K562 (cell line): ENCODE measurements around the gene SLC30A7.

ENCODE experiments used
- BDP1 ChIP-seq: IDR thresholded peaks from 3 replicates; pipeline ENCODE4 v1.6.1; 2011; ENCODE audit not compliant: insufficient read length, insufficient read depth
- FOXM1 ChIP-seq, 2 experiments: fragments of 450-650 bp in 1 of 2; sonication (generic) in 1 of 2; formaldehyde crosslinking in 1 of 2; IDR thresholded peaks; 2 replicates each; pipeline versions ENCODE4 v1.6.1 to v1.9.0; 2017 to 2022; ENCODE audit warnings: low read depth in 2 of 2, mild to moderate bottlenecking in 2 of 2, missing genetic modification reagents in 1 of 2, moderate library complexity in 1 of 2
- GABPA ChIP-seq: fragments of 200-800 bp; sonication (Bioruptor generic); conservative IDR thresholded peaks from 2 replicates; pipeline ENCODE4 v1.6.1; 2016; ENCODE audit warnings: low read depth, missing genetic modification characterization, missing compliant biosample characterization
- TAF15 ChIP-seq: fragments of 200-400 bp; formaldehyde crosslinking; IDR thresholded peaks from 2 replicates; pipeline ENCODE4 v1.6.1; 2017; ENCODE audit warnings: mild to moderate bottlenecking, low read depth, low read length, moderate library complexity
- ZNF23 ChIP-seq: fragments of 250-450 bp; sonication (Bioruptor Pico); IDR thresholded peaks from 2 replicates; pipeline ENCODE4 v1.4.0; 2020; ENCODE audit warnings: mild to moderate bottlenecking
- ZNF282 ChIP-seq: sonication (generic); formaldehyde crosslinking; IDR thresholded peaks from 2 replicates; pipeline ENCODE4 v1.8.1; 2023; ENCODE audit warnings: missing genetic modification reagents
- TF ChIP-seq, protein P1 (sequence below), 2 experiments: fragments of 450-650 bp in 1 of 2; sonication (generic) in 1 of 2; formaldehyde crosslinking in 1 of 2; IDR thresholded peaks in 1 of 2; conservative IDR thresholded peaks in 1 of 2; 2 replicates each; pipeline versions ENCODE4 v1.6.1 to v1.8.1; 2016 to 2023; ENCODE audit warnings: mild to moderate bottlenecking in 2 of 2, moderate library complexity in 2 of 2, inconsistent platforms in 1 of 2, missing genetic modification reagents in 1 of 2
- TF ChIP-seq, protein P2 (sequence below): fragments of 450-650 bp; IDR thresholded peaks from 2 replicates; pipeline ENCODE4 v1.6.1; 2017; ENCODE audit warnings: antibody characterized with exemption, mild to moderate bottlenecking
- TF ChIP-seq, protein P3 (sequence below), 3 experiments: IDR thresholded peaks in 2 of 3; conservative IDR thresholded peaks in 1 of 3; 2 replicates each; pipeline ENCODE4 v1.5.1; 2011 to 2012; ENCODE audit warnings: low read length in 3 of 3, mild to moderate bottlenecking in 3 of 3, control low read depth in 2 of 3, improper control_type of control experiment in 1 of 3, inconsistent platforms in 1 of 3, low read depth in 1 of 3, mixed read lengths in 1 of 3, moderate library complexity in 1 of 3; ENCODE audit not compliant: insufficient read depth in 2 of 3
- TF ChIP-seq, protein P4 (sequence below), 3 experiments: fragments of 200-800 bp in 1 of 3; sonication (Bioruptor generic) in 1 of 3; sonication (generic) in 1 of 3; formaldehyde crosslinking in 1 of 3; IDR thresholded peaks; 2 replicates each; pipeline versions ENCODE4 v1.6.1 to v1.8.0; 2016 to 2022; ENCODE audit warnings: mild to moderate bottlenecking in 2 of 3, missing compliant biosample characterization in 2 of 3, missing genetic modification characterization in 2 of 3, missing genetic modification reagents in 1 of 3

DNA sequence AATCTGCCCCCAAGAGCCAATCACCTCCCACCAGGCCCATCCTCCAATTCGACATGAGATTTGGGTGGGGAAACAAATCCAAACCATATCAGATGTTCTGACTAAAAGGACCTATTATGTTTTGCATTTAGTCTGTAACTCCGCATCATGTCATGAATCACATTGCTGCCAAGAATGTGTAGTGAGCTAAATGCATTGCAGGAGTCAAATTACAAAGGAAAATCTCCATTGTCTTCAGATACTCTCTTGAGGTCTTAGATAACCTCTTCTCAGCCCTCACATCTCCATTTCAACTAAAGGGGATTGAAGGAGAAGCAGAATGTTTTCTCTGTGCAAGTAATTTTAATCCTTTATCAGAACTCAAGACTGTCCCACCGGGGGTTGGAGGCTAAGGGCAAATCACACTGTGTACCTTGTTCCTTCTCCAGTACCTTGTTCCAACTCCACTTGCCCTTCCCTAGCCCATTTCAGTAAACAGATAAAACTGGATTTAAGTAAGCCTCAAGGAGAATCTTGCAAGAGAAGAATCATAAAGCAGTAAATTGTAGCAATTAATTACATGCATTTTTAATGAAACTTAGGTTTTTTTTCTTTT is 35.4 kb upstream of the SLC30A7 start:
- TF ChIP-seq GABPA (tag) (no peak), FOXM1 (IDR thresholded peaks at IDR 0.05; ENCODE audit: low read depth) (no peak), FOXM1 (CRISPR knock-in tag; IDR thresholded peaks at IDR 0.05; ENCODE audit: low read depth) (no peak), TAF15 (no peak), ZNF23 (CRISPR knock-in tag) (no peak), ZNF282 (CRISPR knock-in tag) (no peak), BDP1 (no peak)
- TF ChIP-seq, protein P1, sequence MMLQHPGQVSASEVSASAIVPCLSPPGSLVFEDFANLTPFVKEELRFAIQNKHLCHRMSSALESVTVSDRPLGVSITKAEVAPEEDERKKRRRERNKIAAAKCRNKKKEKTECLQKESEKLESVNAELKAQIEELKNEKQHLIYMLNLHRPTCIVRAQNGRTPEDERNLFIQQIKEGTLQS (IDR thresholded peaks at IDR 0.05): no peak
- TF ChIP-seq, protein P1 (CRISPR knock-in tag; conservative IDR thresholded peaks at IDR 0.05): no peak
- TF ChIP-seq, protein P2, sequence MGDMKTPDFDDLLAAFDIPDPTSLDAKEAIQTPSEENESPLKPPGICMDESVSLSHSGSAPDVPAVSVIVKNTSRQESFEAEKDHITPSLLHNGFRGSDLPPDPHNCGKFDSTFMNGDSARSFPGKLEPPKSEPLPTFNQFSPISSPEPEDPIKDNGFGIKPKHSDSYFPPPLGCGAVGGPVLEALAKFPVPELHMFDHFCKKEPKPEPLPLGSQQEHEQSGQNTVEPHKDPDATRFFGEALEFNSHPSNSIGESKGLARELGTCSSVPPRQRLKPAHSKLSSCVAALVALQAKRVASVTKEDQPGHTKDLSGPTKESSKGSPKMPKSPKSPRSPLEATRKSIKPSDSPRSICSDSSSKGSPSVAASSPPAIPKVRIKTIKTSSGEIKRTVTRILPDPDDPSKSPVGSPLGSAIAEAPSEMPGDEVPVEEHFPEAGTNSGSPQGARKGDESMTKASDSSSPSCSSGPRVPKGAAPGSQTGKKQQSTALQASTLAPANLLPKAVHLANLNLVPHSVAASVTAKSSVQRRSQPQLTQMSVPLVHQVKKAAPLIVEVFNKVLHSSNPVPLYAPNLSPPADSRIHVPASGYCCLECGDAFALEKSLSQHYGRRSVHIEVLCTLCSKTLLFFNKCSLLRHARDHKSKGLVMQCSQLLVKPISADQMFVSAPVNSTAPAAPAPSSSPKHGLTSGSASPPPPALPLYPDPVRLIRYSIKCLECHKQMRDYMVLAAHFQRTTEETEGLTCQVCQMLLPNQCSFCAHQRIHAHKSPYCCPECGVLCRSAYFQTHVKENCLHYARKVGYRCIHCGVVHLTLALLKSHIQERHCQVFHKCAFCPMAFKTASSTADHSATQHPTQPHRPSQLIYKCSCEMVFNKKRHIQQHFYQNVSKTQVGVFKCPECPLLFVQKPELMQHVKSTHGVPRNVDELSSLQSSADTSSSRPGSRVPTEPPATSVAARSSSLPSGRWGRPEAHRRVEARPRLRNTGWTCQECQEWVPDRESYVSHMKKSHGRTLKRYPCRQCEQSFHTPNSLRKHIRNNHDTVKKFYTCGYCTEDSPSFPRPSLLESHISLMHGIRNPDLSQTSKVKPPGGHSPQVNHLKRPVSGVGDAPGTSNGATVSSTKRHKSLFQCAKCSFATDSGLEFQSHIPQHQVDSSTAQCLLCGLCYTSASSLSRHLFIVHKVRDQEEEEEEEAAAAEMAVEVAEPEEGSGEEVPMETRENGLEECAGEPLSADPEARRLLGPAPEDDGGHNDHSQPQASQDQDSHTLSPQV: no peak
- TF ChIP-seq, protein P3, sequence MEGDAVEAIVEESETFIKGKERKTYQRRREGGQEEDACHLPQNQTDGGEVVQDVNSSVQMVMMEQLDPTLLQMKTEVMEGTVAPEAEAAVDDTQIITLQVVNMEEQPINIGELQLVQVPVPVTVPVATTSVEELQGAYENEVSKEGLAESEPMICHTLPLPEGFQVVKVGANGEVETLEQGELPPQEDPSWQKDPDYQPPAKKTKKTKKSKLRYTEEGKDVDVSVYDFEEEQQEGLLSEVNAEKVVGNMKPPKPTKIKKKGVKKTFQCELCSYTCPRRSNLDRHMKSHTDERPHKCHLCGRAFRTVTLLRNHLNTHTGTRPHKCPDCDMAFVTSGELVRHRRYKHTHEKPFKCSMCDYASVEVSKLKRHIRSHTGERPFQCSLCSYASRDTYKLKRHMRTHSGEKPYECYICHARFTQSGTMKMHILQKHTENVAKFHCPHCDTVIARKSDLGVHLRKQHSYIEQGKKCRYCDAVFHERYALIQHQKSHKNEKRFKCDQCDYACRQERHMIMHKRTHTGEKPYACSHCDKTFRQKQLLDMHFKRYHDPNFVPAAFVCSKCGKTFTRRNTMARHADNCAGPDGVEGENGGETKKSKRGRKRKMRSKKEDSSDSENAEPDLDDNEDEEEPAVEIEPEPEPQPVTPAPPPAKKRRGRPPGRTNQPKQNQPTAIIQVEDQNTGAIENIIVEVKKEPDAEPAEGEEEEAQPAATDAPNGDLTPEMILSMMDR (IDR thresholded peaks at IDR 0.05 in 2 of 3, conservative IDR thresholded peaks at IDR 0.05 in 1 of 3; ENCODE audit: insufficient read depth in 2 of 3, low read depth in 1 of 3, low read length in 3 of 3): no peak
- TF ChIP-seq, protein P4, sequence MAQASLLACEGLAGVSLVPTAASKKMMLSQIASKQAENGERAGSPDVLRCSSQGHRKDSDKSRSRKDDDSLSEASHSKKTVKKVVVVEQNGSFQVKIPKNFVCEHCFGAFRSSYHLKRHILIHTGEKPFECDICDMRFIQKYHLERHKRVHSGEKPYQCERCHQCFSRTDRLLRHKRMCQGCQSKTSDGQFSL (CRISPR knock-in tag; IDR thresholded peaks at IDR 0.05): no peak
- TF ChIP-seq, protein P4 (tag; IDR thresholded peaks at IDR 0.05): no peak
